ENCODE results near the gene LETMD1.

LETMD1 gene

GRCh38 chr12:51036279-51036678 lies 11.8 kb upstream of the LETMD1 start:
- DNase-seq (ENCODE audit: insufficient read length, low spot score) (no peak), FAIRE-seq (no peak)
- no peak for TF ChIP-seq POLR2A (IDR thresholded peaks at IDR 0.05; ENCODE audit: low read depth, low read length)

- DNase-seq (ENCODE audit: insufficient read length, low spot score) = no peak
- no peak for FAIRE-seq
- TF ChIP-seq POLR2A (IDR thresholded peaks at IDR 0.05; ENCODE audit: low read depth, low read length) = no peak
These were observed 629 bp downstream of the LETMD1 start for GRCh38 chr12:51048661-51049251.

GRCh38 chr12:51049525-51049924 lies 1.4 kb downstream of the LETMD1 start:
- no peak for FAIRE-seq

GRCh38 chr12:51051787-51052186 lies 3.7 kb downstream of the LETMD1 start:
- TF ChIP-seq POLR2A (IDR thresholded peaks at IDR 0.05; ENCODE audit: low read depth, low read length) = no peak
- FAIRE-seq (no peak), DNase-seq (ENCODE audit: insufficient read length, low spot score) (no peak)

More at GRCh38 chr12:51049525-51049924, 1.4 kb downstream of the LETMD1 start:
- no peak for TF ChIP-seq POLR2A (IDR thresholded peaks at IDR 0.05; ENCODE audit: low read depth, low read length)
- DNase-seq (ENCODE audit: insufficient read length, low spot score) = no peak

- FAIRE-seq = no peak
- TF ChIP-seq POLR2A (IDR thresholded peaks at IDR 0.05; ENCODE audit: low read depth, low read length) = no peak
- no peak for DNase-seq (ENCODE audit: insufficient read length, low spot score)
These were observed 6.9 kb downstream of the LETMD1 start for GRCh38 chr12:51055060-51055459.

GRCh38 chr12:51056242-51056641 lies 8.1 kb downstream of the LETMD1 start:
- TF ChIP-seq POLR2A (IDR thresholded peaks at IDR 0.05; ENCODE audit: low read depth, low read length) = no peak
- DNase-seq (ENCODE audit: insufficient read length, low spot score) (peak; percentile 64), FAIRE-seq (peak; percentile 81)

- DNase-seq (ENCODE audit: insufficient read length, low spot score) = no peak
- no peak for TF ChIP-seq POLR2A (IDR thresholded peaks at IDR 0.05; ENCODE audit: low read depth, low read length)
- FAIRE-seq = no peak
These were observed 11.0 kb downstream of the LETMD1 start for GRCh38 chr12:51059086-51059485.

GRCh38 chr12:51062631-51063397 lies 14.7 kb downstream of the LETMD1 start:
- DNase-seq (ENCODE audit: insufficient read length, low spot score) = no peak
- no peak for TF ChIP-seq POLR2A (IDR thresholded peaks at IDR 0.05; ENCODE audit: low read depth, low read length)
- FAIRE-seq = no peak

GRCh38 chr12:51065530-51065929 lies 17.4 kb downstream of the LETMD1 start:
- FAIRE-seq (no peak), DNase-seq (ENCODE audit: insufficient read length, low spot score) (no peak)
- TF ChIP-seq POLR2A (IDR thresholded peaks at IDR 0.05; ENCODE audit: low read depth, low read length) = no peak

- FAIRE-seq (no peak), DNase-seq (ENCODE audit: insufficient read length, low spot score) (no peak)
- TF ChIP-seq POLR2A (IDR thresholded peaks at IDR 0.05; ENCODE audit: low read depth, low read length) = no peak
These were observed 19.1 kb downstream of the LETMD1 start for GRCh38 chr12:51067229-51067628.

GRCh38 chr12:51067771-51068170 lies 19.6 kb downstream of the LETMD1 start:
- TF ChIP-seq POLR2A (IDR thresholded peaks at IDR 0.05; ENCODE audit: low read depth, low read length) = no peak
- FAIRE-seq (no peak), DNase-seq (ENCODE audit: insufficient read length, low spot score) (no peak)

GRCh38 chr12:51070004-51070403 lies 21.9 kb downstream of the LETMD1 start:
- DNase-seq (ENCODE audit: insufficient read length, low spot score) = no peak
- TF ChIP-seq POLR2A (IDR thresholded peaks at IDR 0.05; ENCODE audit: low read depth, low read length) = no peak
- no peak for FAIRE-seq

GRCh38 chr12:51071663-51072062 lies 23.5 kb downstream of the LETMD1 start:
- FAIRE-seq (no peak), DNase-seq (ENCODE audit: insufficient read length, low spot score) (no peak)
- TF ChIP-seq POLR2A (IDR thresholded peaks at IDR 0.05; ENCODE audit: low read depth, low read length) = no peak

GRCh38 chr12:51075390-51075789 lies 27.3 kb downstream of the LETMD1 start:
- DNase-seq (ENCODE audit: insufficient read length, low spot score) (no peak), FAIRE-seq (no peak)
- TF ChIP-seq POLR2A (IDR thresholded peaks at IDR 0.05; ENCODE audit: low read depth, low read length) = no peak
